ENCODE data around the gene NUS1. TPM values are rescaled to one million over a fixed set of nuclear protein-coding genes. Genes with fewer than 3 reads are reported as not detected.

The NUS1 gene
- total and polyA plus RNA-seq, 2 of the 4 experiments (the other 2 are of a cell fraction), result 11.8 to 19.6 TPM

DNA sequence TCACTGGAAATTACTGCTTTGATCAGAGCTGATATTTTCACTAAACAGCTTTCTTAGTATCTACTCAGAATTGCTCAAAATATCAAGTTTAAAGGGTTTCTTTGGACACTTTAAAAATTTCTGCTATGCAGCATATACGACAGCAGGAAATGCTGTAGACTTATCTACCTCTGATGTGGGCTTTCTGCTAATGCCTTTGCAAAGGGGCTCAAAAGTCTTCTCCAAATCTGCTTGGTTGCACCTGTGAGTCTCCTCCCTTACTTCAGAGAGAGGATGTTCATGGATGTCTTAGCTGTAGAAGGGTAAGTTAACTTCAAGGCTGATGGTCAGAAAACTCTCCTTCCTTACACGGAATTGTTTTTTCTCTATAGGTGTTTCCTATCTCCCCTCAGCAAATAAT lies 19.9 kb upstream of the NUS1 start:
- TF ChIP-seq CTCF (conservative IDR thresholded peaks at IDR 0.05; ENCODE audit: low read depth, low read length) (no peak), POLR2A (IDR thresholded peaks at IDR 0.05; ENCODE audit: low read depth, low read length) (no peak), BHLHE40 (IDR thresholded peaks at IDR 0.05; ENCODE audit: low read depth, low read length) (no peak), NFE2L2 (IDR thresholded peaks at IDR 0.05; ENCODE audit: low read depth, low read length) (no peak), ELK1 (IDR thresholded peaks at IDR 0.05; ENCODE audit: borderline replicate concordance, low read depth, low read length) (no peak), MAZ (IDR thresholded peaks at IDR 0.05; ENCODE audit: borderline replicate concordance, low read depth, low read length) (no peak), RAD21 (IDR thresholded peaks at IDR 0.05; ENCODE audit: low read length) (no peak), FOS (IDR thresholded peaks at IDR 0.05; ENCODE audit: low read depth, low read length) (no peak), MAFK (IDR thresholded peaks at IDR 0.05; ENCODE audit: low read depth, low read length) (no peak), RCOR1 (IDR thresholded peaks at IDR 0.05; ENCODE audit: insufficient replicate concordance, low read length) (no peak)
- no peak for ATAC-seq (ENCODE audit: low read depth)
- H3K23ac ChIP-seq (ENCODE audit: low read depth, low read length), result no peak overlapping the region
- ChIA-PET CTCF (no interaction called here), POLR2A (ENCODE audit: unreplicated experiment) (no interaction called here)
- H3K27ac ChIP-seq (ENCODE audit: insufficient read depth, low read length), result no peak overlapping the region
- no peak overlapping the region for H2AK9ac ChIP-seq (replicated peaks; ENCODE audit: low read depth, low read length, poor library complexity)
- no peak overlapping the region for H2AFZ ChIP-seq (replicated peaks; ENCODE audit: low read length, poor library complexity)
- H3K9ac ChIP-seq (ENCODE audit: low read depth, low read length), result no peak overlapping the region
- H3K9me1 ChIP-seq (ENCODE audit: insufficient read depth, low read length), result no peaks in the 10 kb centered on the region
- H3K18ac ChIP-seq (ENCODE audit: low read depth, low read length), result no peak overlapping the region
- H3K79me1 ChIP-seq (ENCODE audit: low read depth in 1 of 2, low read length in 2 of 2), result no peaks in the 10 kb centered on the region
- no peak overlapping the region for H2BK120ac ChIP-seq (ENCODE audit: low read depth, low read length)
- no peak overlapping the region for H3K56ac ChIP-seq (ENCODE audit: extremely low read depth, insufficient read depth, low read length)
- H4K20me1 ChIP-seq (ENCODE audit: insufficient read depth, low read length), result no peaks in the 10 kb centered on the region
- H3K36me3 ChIP-seq (ENCODE audit: control insufficient read depth, insufficient read depth, low read length), result no peaks in the 10 kb centered on the region
- H3K9me3 ChIP-seq (ENCODE audit: control insufficient read depth, insufficient read depth, low read length), result no peaks in the 10 kb centered on the region
- intact Hi-C loops (cut with micrococcal nuclease) (no loop called here), in situ Hi-C loops (cut with MboI; ENCODE audit: low sequenced_read_pairs) (no loop called here), dilution Hi-C loops (cut with HindIII; ENCODE audit: low sequenced_read_pairs, unreplicated experiment) (no loop called here)
- no peak for DNase-seq
- H2BK5ac ChIP-seq (ENCODE audit: low read depth, low read length, poor library complexity, severe bottlenecking), result no peak overlapping the region
- H3K4me3 ChIP-seq (ENCODE audit: insufficient read depth, low read depth, low read length), result no peak overlapping the region
- H3K4ac ChIP-seq (ENCODE audit: low read depth, low read length), result no peak overlapping the region
- H4K5ac ChIP-seq (ENCODE audit: low read depth, low read length), result no peak overlapping the region
- H2AK5ac ChIP-seq (ENCODE audit: low read depth, low read length), result no peak overlapping the region
- H3K4me2 ChIP-seq (ENCODE audit: low read depth, low read length), result no peak overlapping the region
- no peak overlapping the region for H2BK15ac ChIP-seq (ENCODE audit: low read depth, low read length)
- H2BK20ac ChIP-seq (ENCODE audit: low read depth, low read length), result no peak overlapping the region
- H3K4me1 ChIP-seq (ENCODE audit: control insufficient read depth, insufficient read depth, low read length), result no peaks in the 10 kb centered on the region
- H4K91ac ChIP-seq (ENCODE audit: insufficient read depth, low read depth, low read length), result no peak overlapping the region
- H3K14ac ChIP-seq (replicated peaks; ENCODE audit: low read depth, low read length), result no peak overlapping the region
- BruUV-seq (replicated peaks), result no TSS peak
- no peaks in the 10 kb centered on the region for H3K27me3 ChIP-seq (ENCODE audit: control insufficient read depth, insufficient read depth, low read length)
- H4K8ac ChIP-seq (ENCODE audit: low read depth in 2 of 2, low read length in 2 of 2), result no peak overlapping the region
- no CpG with 5 or more reads among the region's 2 CpGs for WGBS, 2 experiments (ENCODE audit: extremely low coverage in 2 of 2, insufficient read length in 1 of 2)

Measured in IMR-90 (cell line).